ENCODE results near the gene DDTL. TPM values are rescaled to one million over a fixed set of nuclear protein-coding genes. Genes with fewer than 3 reads are reported as not detected.
"Not testable (repeated sequence)": the region's sequence is repeated elsewhere in the genome, so short reads cannot be mapped to it uniquely, and the experiment has no call there.

The DDTL gene
- total RNA-seq (1.3 TPM), polyA plus RNA-seq (3.1 TPM)
- long read RNA-seq, donor 1, partial matches to known transcripts, result 5 of 29 reads
- long read RNA-seq, donor 1, other reads (novel, unspliced or antisense), result 24 of 29 reads
- long read RNA-seq, donor 2, partial matches to known transcripts, result 58 of 609 reads
- long read RNA-seq, donor 2, other reads (novel, unspliced or antisense), result 551 of 609 reads
- long read RNA-seq, donor 3, partial matches to known transcripts, result 10 of 258 reads
- long read RNA-seq, donor 3, other reads (novel, unspliced or antisense), result 245 of 258 reads
- long read RNA-seq, donor 4, partial matches to known transcripts, result 125 of 376 reads
- long read RNA-seq, donor 4, other reads (novel, unspliced or antisense), result 251 of 376 reads
- long read RNA-seq, donor 5, partial matches to known transcripts, result 10 of 432 reads
- long read RNA-seq, donor 5, other reads (novel, unspliced or antisense), result 422 of 432 reads
- long read RNA-seq, donor 6, partial matches to known transcripts, result 50 of 254 reads
- long read RNA-seq, donor 6, other reads (novel, unspliced or antisense), result 204 of 254 reads
- long read RNA-seq, donor 7, partial matches to known transcripts, result 117 of 348 reads
- long read RNA-seq, donor 7, other reads (novel, unspliced or antisense), result 231 of 348 reads
- long read RNA-seq, donor 8, partial matches to known transcripts, result 8 of 117 reads
- long read RNA-seq, donor 8, other reads (novel, unspliced or antisense), result 109 of 117 reads
- long read RNA-seq, donor 9, partial matches to known transcripts, result 22 of 140 reads
- long read RNA-seq, donor 9, other reads (novel, unspliced or antisense), result 118 of 140 reads
- long read RNA-seq, donor 10, partial matches to known transcripts, result 27 of 195 reads
- long read RNA-seq, donor 10, other reads (novel, unspliced or antisense), result 168 of 195 reads

DNA sequence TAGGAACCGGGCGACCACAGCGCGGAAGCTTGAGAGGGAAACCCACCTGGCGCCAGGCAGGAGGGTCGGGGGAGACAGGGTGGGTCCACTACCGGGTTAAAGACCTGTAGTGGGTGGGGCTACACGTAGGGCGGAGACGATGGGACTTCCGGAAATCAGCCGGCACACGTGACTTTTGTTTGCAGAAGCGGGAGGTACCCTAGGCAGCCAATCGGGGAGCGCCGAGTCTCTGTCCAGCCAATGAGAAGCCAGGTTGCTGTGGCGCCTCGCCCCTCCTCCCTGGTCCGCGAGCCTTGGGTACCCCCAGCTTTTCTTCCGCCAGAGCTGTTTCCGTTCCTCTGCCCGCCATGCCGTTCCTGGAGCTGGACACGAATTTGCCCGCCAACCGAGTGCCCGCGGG lies at the start of gene DDTL:
Gene DDTL (plus strand): TSS at position 321 of the 400 bp plus-strand sequence. CDS start 27 bp downstream, at position 348.
- not testable (repeated sequence) for H3K4me3 ChIP-seq (ENCODE audit: low read length in 2 of 2); H3K4me1 ChIP-seq (ENCODE audit: control insufficient read depth in 2 of 2, insufficient read depth in 2 of 2, low read length in 2 of 2); H3K27me3 ChIP-seq (ENCODE audit: control insufficient read depth in 2 of 2, insufficient read depth in 1 of 2, low read length in 1 of 2); H3K9me3 ChIP-seq (ENCODE audit: control insufficient read depth in 2 of 2, insufficient read depth in 1 of 2, low read length in 1 of 2); H3K27ac ChIP-seq (ENCODE audit: low read depth in 1 of 2, low read length in 1 of 2); DNase-seq (ENCODE audit: low read depth in 6 of 9, low spot score in 9 of 9)
- WGBS, result no CpG with 5 or more reads among the region's 30 CpGs
- H3K36me3 ChIP-seq (ENCODE audit: control insufficient read depth in 2 of 2, insufficient read depth in 2 of 2, low read length in 1 of 2), result peaks cover 26% of the 10 kb centered on the region in 2 donors

DNA sequence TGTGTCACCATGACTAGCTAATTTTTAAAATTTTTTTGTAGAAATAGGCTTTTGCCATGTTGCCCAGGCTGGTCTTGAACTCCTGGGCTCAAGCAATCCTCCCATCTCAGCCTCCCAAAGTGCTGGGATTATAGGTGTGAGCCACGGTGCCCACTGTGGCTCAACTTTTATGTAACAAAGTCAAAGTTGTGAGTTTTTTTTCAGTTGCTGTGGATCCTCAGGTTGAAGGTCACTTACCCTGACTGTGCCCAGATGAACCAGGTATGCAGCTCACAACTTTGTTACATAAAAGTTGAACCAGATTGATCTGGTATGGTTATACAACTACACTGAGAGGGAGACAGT lies 46.4 kb upstream of the DDTL start:
- DNase-seq (ENCODE audit: low read depth in 6 of 9, low spot score in 9 of 9); H3K9me3 ChIP-seq (ENCODE audit: control insufficient read depth in 2 of 2, insufficient read depth in 1 of 2, low read length in 1 of 2); H3K4me3 ChIP-seq (ENCODE audit: low read length in 2 of 2); H3K4me1 ChIP-seq (ENCODE audit: control insufficient read depth in 2 of 2, insufficient read depth in 2 of 2, low read length in 2 of 2); H3K27me3 ChIP-seq (ENCODE audit: control insufficient read depth in 2 of 2, insufficient read depth in 1 of 2, low read length in 1 of 2); H3K27ac ChIP-seq (ENCODE audit: low read depth in 1 of 2, low read length in 1 of 2): not testable (repeated sequence)
- WGBS, result 98% methylated on average over 1 of the region's 1 CpG
- H3K36me3 ChIP-seq (ENCODE audit: control insufficient read depth in 2 of 2, insufficient read depth in 2 of 2, low read length in 1 of 2), result peaks cover 0 to 11% of the 10 kb centered on the region in 2 donors

DNA sequence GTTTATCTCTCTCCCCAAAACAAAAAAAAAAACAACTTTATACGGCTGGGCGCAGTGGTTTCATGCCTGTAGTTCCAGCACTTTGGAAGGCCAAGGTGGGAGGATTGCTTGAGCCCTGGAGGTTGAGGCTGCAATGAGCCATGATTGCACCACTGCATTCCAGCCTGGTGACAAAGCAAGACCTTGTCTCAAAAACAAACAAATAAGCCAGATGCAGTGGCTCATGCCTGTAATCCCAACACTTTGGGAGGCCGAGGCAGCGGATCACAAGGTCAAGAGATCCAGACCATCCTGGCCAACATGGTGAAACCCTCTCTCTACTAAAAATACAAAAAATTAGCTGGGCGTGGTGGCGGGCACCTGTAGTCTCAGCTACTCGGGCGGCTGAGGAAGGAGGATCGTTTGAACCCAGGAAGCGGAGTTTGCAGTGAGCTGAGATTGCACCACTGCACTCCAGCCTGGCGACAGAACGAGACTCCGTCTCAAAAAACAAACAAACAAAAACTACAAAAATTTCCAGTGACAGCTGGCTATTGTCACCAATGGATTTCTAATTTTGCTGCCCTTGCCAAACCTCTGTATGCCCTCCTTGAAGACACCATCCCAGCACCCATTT lies 45.0 kb upstream of the DDTL start:
- not testable (repeated sequence) for H3K27me3 ChIP-seq (ENCODE audit: control insufficient read depth in 2 of 2, insufficient read depth in 1 of 2, low read length in 1 of 2); H3K4me3 ChIP-seq (ENCODE audit: low read length in 2 of 2); H3K4me1 ChIP-seq (ENCODE audit: control insufficient read depth in 2 of 2, insufficient read depth in 2 of 2, low read length in 2 of 2); H3K27ac ChIP-seq (ENCODE audit: low read depth in 1 of 2, low read length in 1 of 2); H3K9me3 ChIP-seq (ENCODE audit: control insufficient read depth in 2 of 2, insufficient read depth in 1 of 2, low read length in 1 of 2); DNase-seq (ENCODE audit: low read depth in 6 of 9, low spot score in 9 of 9)
- whole genome bisulfite sequencing, result 89% methylated on average over 13 of the region's 13 CpGs
- H3K36me3 ChIP-seq (ENCODE audit: control insufficient read depth in 2 of 2, insufficient read depth in 2 of 2, low read length in 1 of 2), result peaks cover 0 to 17% of the 10 kb centered on the region in 2 donors

DNA sequence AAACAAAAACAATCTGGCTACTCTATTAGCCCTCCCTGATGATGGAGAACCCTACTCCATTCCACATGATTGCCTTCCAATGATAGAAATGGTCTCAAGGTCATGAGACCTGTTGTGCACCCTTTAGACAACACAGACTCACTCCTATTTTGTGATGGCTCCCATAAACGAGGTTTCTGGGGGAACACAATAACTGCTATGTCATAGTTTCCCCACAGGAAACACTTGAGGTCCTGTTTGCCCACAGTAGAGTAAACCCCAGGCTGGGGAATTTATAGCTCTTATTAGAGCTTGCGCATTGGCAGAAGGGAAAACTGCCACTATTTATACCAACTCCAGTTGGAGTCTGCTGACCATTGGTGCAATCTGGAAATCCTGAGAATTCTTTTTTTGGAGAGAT lies 43.8 kb upstream of the DDTL start:
- Histone ChIP-seq H3K27ac (ENCODE audit: low read depth in 1 of 2, low read length in 1 of 2) (no peak overlapping the region), H3K4me3 (ENCODE audit: low read length in 2 of 2) (no peak overlapping the region), H3K4me1 (ENCODE audit: control insufficient read depth in 2 of 2, insufficient read depth in 2 of 2, low read length in 2 of 2) (no peaks in the 10 kb centered on the region), H3K27me3 (ENCODE audit: control insufficient read depth in 2 of 2, insufficient read depth in 1 of 2, low read length in 1 of 2) (no peaks in the 10 kb centered on the region), H3K9me3 (ENCODE audit: control insufficient read depth in 2 of 2, insufficient read depth in 1 of 2, low read length in 1 of 2) (peaks cover 0 to 9% of the 10 kb centered on the region in 2 donors), H3K36me3 (ENCODE audit: control insufficient read depth in 2 of 2, insufficient read depth in 2 of 2, low read length in 1 of 2) (peaks cover 0 to 17% of the 10 kb centered on the region in 2 donors)
- no peak for DNase-seq (ENCODE audit: low read depth in 6 of 9, low spot score in 9 of 9)
- 22% methylated on average over 2 of the region's 2 CpGs for WGBS

DNA sequence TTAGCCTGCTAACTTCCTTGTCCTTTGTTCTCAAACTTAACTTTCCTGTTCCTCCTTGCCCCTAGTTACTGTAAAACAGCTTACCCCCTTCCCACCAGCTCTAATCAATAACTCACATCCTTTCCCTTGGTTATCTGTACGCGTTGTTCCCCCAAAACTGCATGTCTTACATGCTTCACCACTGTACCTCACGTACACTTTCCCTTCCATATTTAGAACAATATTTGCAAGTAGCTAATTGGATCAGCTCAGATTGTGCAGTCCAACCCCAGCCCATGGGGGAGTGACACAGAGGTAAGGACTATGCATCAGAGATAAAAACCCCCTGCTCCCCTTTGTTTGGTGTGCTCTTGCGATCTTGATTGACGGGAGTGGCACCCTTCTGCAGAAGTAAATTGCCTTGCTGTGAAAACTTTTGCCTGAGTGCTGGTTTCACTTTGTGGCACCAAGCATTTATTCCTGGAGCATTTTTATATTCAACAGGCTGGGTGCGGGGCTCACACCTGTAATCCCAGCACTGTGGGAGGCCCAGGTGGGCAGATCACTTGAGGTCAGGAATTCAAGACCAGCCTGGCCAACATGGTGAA lies 41.6 kb upstream of the DDTL start:
- Histone ChIP-seq H3K9me3 (ENCODE audit: control insufficient read depth in 2 of 2, insufficient read depth in 1 of 2, low read length in 1 of 2) (peaks cover 0 to 11% of the 10 kb centered on the region in 2 donors), H3K4me1 (ENCODE audit: control insufficient read depth in 2 of 2, insufficient read depth in 2 of 2, low read length in 2 of 2) (no peaks in the 10 kb centered on the region), H3K27ac (ENCODE audit: low read depth in 1 of 2, low read length in 1 of 2) (no peak overlapping the region), H3K36me3 (ENCODE audit: control insufficient read depth in 2 of 2, insufficient read depth in 2 of 2, low read length in 1 of 2) (peaks cover 0 to 17% of the 10 kb centered on the region in 2 donors), H3K4me3 (ENCODE audit: low read length in 2 of 2) (no peak overlapping the region), H3K27me3 (ENCODE audit: control insufficient read depth in 2 of 2, insufficient read depth in 1 of 2, low read length in 1 of 2) (no peaks in the 10 kb centered on the region)
- 93% methylated on average over 6 of the region's 6 CpGs for WGBS
- no peak for DNase-seq (ENCODE audit: low read depth in 6 of 9, low spot score in 9 of 9)

DNA sequence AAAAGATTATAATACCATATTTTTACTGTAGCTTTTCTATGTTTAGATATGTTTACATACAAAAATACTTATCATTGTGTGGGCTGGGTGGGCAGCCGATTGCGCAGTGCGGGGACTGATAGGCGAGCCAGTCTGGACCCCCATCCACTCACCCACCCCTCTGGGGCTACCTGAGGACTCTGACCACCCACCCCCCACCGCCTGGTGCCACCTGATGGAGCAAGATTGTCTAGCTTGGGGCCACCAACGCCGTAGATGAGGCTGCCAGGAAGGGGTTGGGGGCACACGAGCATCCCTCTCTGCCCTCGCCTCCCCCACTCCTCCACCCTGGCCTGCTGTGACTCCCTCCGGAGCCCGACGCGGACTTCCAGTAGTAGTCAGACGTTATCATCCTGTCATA lies 40.1 kb upstream of the DDTL start:
- Histone ChIP-seq H3K4me1 (ENCODE audit: control insufficient read depth in 2 of 2, insufficient read depth in 2 of 2, low read length in 2 of 2) (no peaks in the 10 kb centered on the region), H3K36me3 (ENCODE audit: control insufficient read depth in 2 of 2, insufficient read depth in 2 of 2, low read length in 1 of 2) (peaks cover 0 to 13% of the 10 kb centered on the region in 2 donors), H3K27me3 (ENCODE audit: control insufficient read depth in 2 of 2, insufficient read depth in 1 of 2, low read length in 1 of 2) (no peaks in the 10 kb centered on the region), H3K27ac (ENCODE audit: low read depth in 1 of 2, low read length in 1 of 2) (no peak overlapping the region), H3K4me3 (ENCODE audit: low read length in 2 of 2) (no peak overlapping the region), H3K9me3 (ENCODE audit: control insufficient read depth in 2 of 2, insufficient read depth in 1 of 2, low read length in 1 of 2) (peaks cover 0 to 15% of the 10 kb centered on the region in 2 donors)
- no peak for DNase-seq (ENCODE audit: low read depth in 6 of 9, low spot score in 9 of 9)
- 84% methylated on average over 14 of the region's 14 CpGs for WGBS

DNA sequence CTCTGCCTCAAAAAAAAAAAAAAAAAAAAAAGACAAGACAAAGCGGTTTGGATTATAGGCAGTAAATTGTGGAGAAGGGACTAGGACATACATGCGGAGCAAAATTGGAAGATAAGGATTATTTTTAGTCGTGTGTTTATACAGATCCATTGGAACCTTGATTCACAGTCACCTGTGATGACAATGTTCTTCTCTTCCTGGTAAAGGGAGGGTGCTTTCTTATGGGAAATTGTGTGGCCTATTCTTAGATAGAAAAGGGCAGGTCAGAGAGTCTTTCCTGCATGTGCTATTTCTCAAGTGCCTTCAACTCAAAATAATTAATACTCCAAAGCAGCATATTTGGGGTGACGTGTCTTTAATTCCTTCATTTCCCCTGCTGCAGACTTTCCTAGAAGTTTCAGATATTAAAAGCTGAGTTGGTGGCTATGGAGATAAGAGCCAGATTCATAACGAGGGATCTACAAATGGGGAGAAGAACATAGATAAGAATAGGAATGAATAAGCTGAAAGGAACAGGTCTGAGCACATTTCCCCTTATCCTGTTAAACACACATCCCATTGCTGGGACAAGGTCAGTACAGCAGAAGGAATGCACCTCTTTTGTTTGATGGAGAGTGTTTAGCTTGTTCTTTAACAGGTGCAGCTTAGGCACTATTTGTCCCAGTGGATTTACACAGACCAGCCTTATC lies 28.2 kb upstream of the DDTL start:
- Histone ChIP-seq H3K4me3 (ENCODE audit: low read length in 2 of 2) (no peak overlapping the region), H3K36me3 (ENCODE audit: control insufficient read depth in 2 of 2, insufficient read depth in 2 of 2, low read length in 1 of 2) (no peaks in the 10 kb centered on the region), H3K4me1 (ENCODE audit: control insufficient read depth in 2 of 2, insufficient read depth in 2 of 2, low read length in 2 of 2) (no peaks in the 10 kb centered on the region), H3K9me3 (ENCODE audit: control insufficient read depth in 2 of 2, insufficient read depth in 1 of 2, low read length in 1 of 2) (no peaks in the 10 kb centered on the region), H3K27ac (ENCODE audit: low read depth in 1 of 2, low read length in 1 of 2) (no peak overlapping the region), H3K27me3 (ENCODE audit: control insufficient read depth in 2 of 2, insufficient read depth in 1 of 2, low read length in 1 of 2) (no peaks in the 10 kb centered on the region)
- DNase-seq (ENCODE audit: low read depth in 6 of 9, low spot score in 9 of 9), result no peak
- 91% methylated on average over 5 of the region's 5 CpGs for WGBS

DNA sequence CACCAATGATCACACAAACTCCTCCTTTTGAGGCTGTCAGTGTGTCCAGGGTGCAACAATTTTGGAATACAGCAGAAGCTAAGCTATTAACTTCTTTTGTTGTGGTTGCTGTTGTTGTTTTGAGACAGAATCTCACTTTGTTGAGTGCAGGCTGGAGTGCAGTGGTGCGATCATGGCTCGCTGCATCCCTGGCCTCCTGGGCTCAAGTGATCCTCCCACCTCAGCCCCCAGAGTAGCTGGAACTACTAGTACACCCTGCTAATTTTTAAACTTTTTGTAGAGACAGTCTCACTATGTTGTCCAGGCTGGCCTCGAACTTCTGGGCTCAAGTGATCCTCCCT lies 27.7 kb upstream of the DDTL start:
- H3K27me3 ChIP-seq (ENCODE audit: control insufficient read depth in 2 of 2, insufficient read depth in 1 of 2, low read length in 1 of 2), result no peaks in the 10 kb centered on the region
- no peaks in the 10 kb centered on the region for H3K9me3 ChIP-seq (ENCODE audit: control insufficient read depth in 2 of 2, insufficient read depth in 1 of 2, low read length in 1 of 2)
- no peak overlapping the region for H3K4me3 ChIP-seq (ENCODE audit: low read length in 2 of 2)
- no peak for DNase-seq (ENCODE audit: low read depth in 6 of 9, low spot score in 9 of 9)
- H3K36me3 ChIP-seq (ENCODE audit: control insufficient read depth in 2 of 2, insufficient read depth in 2 of 2, low read length in 1 of 2), result no peaks in the 10 kb centered on the region
- no peak overlapping the region for H3K27ac ChIP-seq (ENCODE audit: low read depth in 1 of 2, low read length in 1 of 2)
- 97% methylated on average over 3 of the region's 3 CpGs for WGBS
- H3K4me1 ChIP-seq (ENCODE audit: control insufficient read depth in 2 of 2, insufficient read depth in 2 of 2, low read length in 2 of 2), result no peaks in the 10 kb centered on the region
